ENCODE data around the gene ZNF525.
"Not testable (repeated sequence)": the region's sequence is repeated elsewhere in the genome, so short reads cannot be mapped to it uniquely, and the experiment has no call there.

Gene ZNF525

GRCh38 chr19:53365134-53365898 lies at the start of gene ZNF525:
TSS of gene ZNF525 (plus strand) at chr19:53365705. CDS start at chr19:53372282, 6,577 bp downstream.
- no peaks in the 10 kb centered on the region for H3K9me3 ChIP-seq (ENCODE audit: control insufficient read depth, insufficient read depth, low read depth, low read length)
- no peaks in the 10 kb centered on the region for H3K27me3 ChIP-seq (ENCODE audit: control insufficient read depth, insufficient read depth, low read length)
- H3K9ac ChIP-seq (ENCODE audit: low read length), result peak within 1 kb of the TSS; percentile 82
- H3K4me3 ChIP-seq (ENCODE audit: low read depth, low read length), result peak within 1 kb of the TSS; percentile 96
- H3K27ac ChIP-seq (ENCODE audit: low read depth, low read length), result peak within 1 kb of the TSS; percentile 76; the same call in 1 of the 2 replicates
- H3K4me1 ChIP-seq (ENCODE audit: control insufficient read depth, insufficient read depth, low read length), result peaks cover 8% of the 10 kb centered on the region; the same call in 1 of the 2 replicates
- H3K36me3 ChIP-seq (ENCODE audit: control insufficient read depth, insufficient read depth, low read length), result no peaks in the 10 kb centered on the region

GRCh38 chr19:53328967-53329366 lies 36.5 kb upstream of the ZNF525 start:
- Histone ChIP-seq H3K4me3 (ENCODE audit: low read depth, low read length) (no peak overlapping the region), H3K36me3 (ENCODE audit: control insufficient read depth, insufficient read depth, low read length) (no peaks in the 10 kb centered on the region), H3K27ac (ENCODE audit: low read depth, low read length) (no peak overlapping the region), H3K9ac (ENCODE audit: low read length) (no peak overlapping the region), H3K4me1 (ENCODE audit: control insufficient read depth, insufficient read depth, low read length) (no peaks in the 10 kb centered on the region), H3K27me3 (ENCODE audit: control insufficient read depth, insufficient read depth, low read length) (no peaks in the 10 kb centered on the region; the same call in 1 of the 2 replicates), H3K9me3 (ENCODE audit: control insufficient read depth, insufficient read depth, low read depth, low read length) (peaks cover 10% of the 10 kb centered on the region; the same call in 1 of the 2 replicates)

- Histone ChIP-seq H3K9me3 (ENCODE audit: control insufficient read depth, insufficient read depth, low read depth, low read length) (peaks cover 6% of the 10 kb centered on the region; the same call in 1 of the 2 replicates), H3K27me3 (ENCODE audit: control insufficient read depth, insufficient read depth, low read length) (no peaks in the 10 kb centered on the region; the same call in 1 of the 2 replicates), H3K27ac (ENCODE audit: low read depth, low read length) (no peak overlapping the region), H3K9ac (ENCODE audit: low read length) (no peak overlapping the region), H3K4me1 (ENCODE audit: control insufficient read depth, insufficient read depth, low read length) (no peaks in the 10 kb centered on the region), H3K4me3 (ENCODE audit: low read depth, low read length) (no peak overlapping the region), H3K36me3 (ENCODE audit: control insufficient read depth, insufficient read depth, low read length) (no peaks in the 10 kb centered on the region)
Measured at GRCh38 chr19:53332484-53332883, 33.0 kb upstream of the ZNF525 start.

GRCh38 chr19:53333066-53333462 lies 32.4 kb upstream of the ZNF525 start:
- no peak overlapping the region; the same call in 1 of the 2 replicates for H3K27ac ChIP-seq (ENCODE audit: low read depth, low read length)
- peaks cover 6% of the 10 kb centered on the region; the same call in 1 of the 2 replicates for H3K9me3 ChIP-seq (ENCODE audit: control insufficient read depth, insufficient read depth, low read depth, low read length)
- peaks cover 4% of the 10 kb centered on the region; the same call in 1 of the 2 replicates for H3K36me3 ChIP-seq (ENCODE audit: control insufficient read depth, insufficient read depth, low read length)
- no peaks in the 10 kb centered on the region for H3K27me3 ChIP-seq (ENCODE audit: control insufficient read depth, insufficient read depth, low read length)
- H3K9ac ChIP-seq (ENCODE audit: low read length), result peak overlapping the region; percentile 13
- peak overlapping the region; percentile 66 for H3K4me3 ChIP-seq (ENCODE audit: low read depth, low read length)
- H3K4me1 ChIP-seq (ENCODE audit: control insufficient read depth, insufficient read depth, low read length), result no peaks in the 10 kb centered on the region

- peaks cover 6% of the 10 kb centered on the region; the same call in 1 of the 2 replicates for H3K9me3 ChIP-seq (ENCODE audit: control insufficient read depth, insufficient read depth, low read depth, low read length)
Measured at GRCh38 chr19:53333463-53334449, 31.7 kb upstream of the ZNF525 start, which contains the start of gene ZNF845. TSS of gene ZNF845 (plus strand) at chr19:53333749. CDS start at chr19:53341308, 7,559 bp downstream.

GRCh38 chr19:53344403-53344802 lies 21.1 kb upstream of the ZNF525 start:
- not testable (repeated sequence) for H3K9ac ChIP-seq (ENCODE audit: low read length); H3K4me1 ChIP-seq (ENCODE audit: control insufficient read depth, insufficient read depth, low read length); H3K27ac ChIP-seq (ENCODE audit: low read depth, low read length); H3K27me3 ChIP-seq (ENCODE audit: control insufficient read depth, insufficient read depth, low read length); H3K4me3 ChIP-seq (ENCODE audit: low read depth, low read length)
- Histone ChIP-seq H3K9me3 (ENCODE audit: control insufficient read depth, insufficient read depth, low read depth, low read length) (peaks cover 18% of the 10 kb centered on the region; the same call in 1 of the 2 replicates), H3K36me3 (ENCODE audit: control insufficient read depth, insufficient read depth, low read length) (peaks cover 82% of the 10 kb centered on the region)

More at GRCh38 chr19:53333463-53334449, 31.7 kb upstream of the ZNF525 start, which contains the start of gene ZNF845:
- peak within 1 kb of the TSS; percentile 60 for H3K9ac ChIP-seq (ENCODE audit: low read length)
- peak within 1 kb of the TSS; percentile 66 for H3K4me3 ChIP-seq (ENCODE audit: low read depth, low read length)
- no peak within 1 kb of the TSS; the same call in 1 of the 2 replicates for H3K27ac ChIP-seq (ENCODE audit: low read depth, low read length)
- H3K36me3 ChIP-seq (ENCODE audit: control insufficient read depth, insufficient read depth, low read length), result peaks cover 10% of the 10 kb centered on the region; the same call in 1 of the 2 replicates
- no peaks in the 10 kb centered on the region for H3K27me3 ChIP-seq (ENCODE audit: control insufficient read depth, insufficient read depth, low read length)
- no peaks in the 10 kb centered on the region for H3K4me1 ChIP-seq (ENCODE audit: control insufficient read depth, insufficient read depth, low read length)

- Histone ChIP-seq H3K27ac (ENCODE audit: low read depth, low read length) (no peak overlapping the region), H3K4me3 (ENCODE audit: low read depth, low read length) (no peak overlapping the region), H3K9ac (ENCODE audit: low read length) (no peak overlapping the region), H3K9me3 (ENCODE audit: control insufficient read depth, insufficient read depth, low read depth, low read length) (peaks cover 59% of the 10 kb centered on the region), H3K27me3 (ENCODE audit: control insufficient read depth, insufficient read depth, low read length) (no peaks in the 10 kb centered on the region), H3K4me1 (ENCODE audit: control insufficient read depth, insufficient read depth, low read length) (no peaks in the 10 kb centered on the region), H3K36me3 (ENCODE audit: control insufficient read depth, insufficient read depth, low read length) (peaks cover 41% of the 10 kb centered on the region)
Measured at GRCh38 chr19:53355739-53356138, 9.8 kb upstream of the ZNF525 start.

- Histone ChIP-seq H3K4me3 (ENCODE audit: low read depth, low read length) (no peak overlapping the region), H3K27me3 (ENCODE audit: control insufficient read depth, insufficient read depth, low read length) (no peaks in the 10 kb centered on the region), H3K9me3 (ENCODE audit: control insufficient read depth, insufficient read depth, low read depth, low read length) (peaks cover 36% of the 10 kb centered on the region), H3K4me1 (ENCODE audit: control insufficient read depth, insufficient read depth, low read length) (no peaks in the 10 kb centered on the region), H3K36me3 (ENCODE audit: control insufficient read depth, insufficient read depth, low read length) (peaks cover 18% of the 10 kb centered on the region), H3K9ac (ENCODE audit: low read length) (no peak overlapping the region), H3K27ac (ENCODE audit: low read depth, low read length) (no peak overlapping the region)
Measured at GRCh38 chr19:53357821-53358581, 7.5 kb upstream of the ZNF525 start.

- H3K27ac ChIP-seq (ENCODE audit: low read depth, low read length); H3K27me3 ChIP-seq (ENCODE audit: control insufficient read depth, insufficient read depth, low read length); H3K4me3 ChIP-seq (ENCODE audit: low read depth, low read length); H3K9ac ChIP-seq (ENCODE audit: low read length); H3K36me3 ChIP-seq (ENCODE audit: control insufficient read depth, insufficient read depth, low read length); H3K4me1 ChIP-seq (ENCODE audit: control insufficient read depth, insufficient read depth, low read length): not testable (repeated sequence)
- H3K9me3 ChIP-seq (ENCODE audit: control insufficient read depth, insufficient read depth, low read depth, low read length), result peaks cover 16% of the 10 kb centered on the region
Measured at GRCh38 chr19:53360056-53360455, 5.4 kb upstream of the ZNF525 start.

- H3K9ac ChIP-seq (ENCODE audit: low read length), result peak overlapping the region; percentile 82
- no peaks in the 10 kb centered on the region for H3K27me3 ChIP-seq (ENCODE audit: control insufficient read depth, insufficient read depth, low read length)
- peak overlapping the region; percentile 76; the same call in 1 of the 2 replicates for H3K27ac ChIP-seq (ENCODE audit: low read depth, low read length)
- H3K9me3 ChIP-seq (ENCODE audit: control insufficient read depth, insufficient read depth, low read depth, low read length), result no peaks in the 10 kb centered on the region
- peaks cover 8% of the 10 kb centered on the region; the same call in 1 of the 2 replicates for H3K4me1 ChIP-seq (ENCODE audit: control insufficient read depth, insufficient read depth, low read length)
- 0 out of 2 replicates have a peak, but pooled peaks cover 4% of the 10 kb centered on the region for H3K36me3 ChIP-seq (ENCODE audit: control insufficient read depth, insufficient read depth, low read length)
- H3K4me3 ChIP-seq (ENCODE audit: low read depth, low read length), result peak overlapping the region; percentile 96
Measured at GRCh38 chr19:53365899-53366493, 491 bp downstream of the ZNF525 start.
